Measurements from ENCODE around the gene TRAM2. TPM values are rescaled to one million over a fixed set of nuclear protein-coding genes. Genes with fewer than 3 reads are reported as not detected.

TRAM2 gene
- total and polyA plus RNA-seq, 9 of the 15 experiments (the other 6 are each of a cell fraction or from before 2014, with no cell fraction given): 2.6 to 13.3 (median 8.9) TPM

- TF ChIP-seq, protein P1, sequence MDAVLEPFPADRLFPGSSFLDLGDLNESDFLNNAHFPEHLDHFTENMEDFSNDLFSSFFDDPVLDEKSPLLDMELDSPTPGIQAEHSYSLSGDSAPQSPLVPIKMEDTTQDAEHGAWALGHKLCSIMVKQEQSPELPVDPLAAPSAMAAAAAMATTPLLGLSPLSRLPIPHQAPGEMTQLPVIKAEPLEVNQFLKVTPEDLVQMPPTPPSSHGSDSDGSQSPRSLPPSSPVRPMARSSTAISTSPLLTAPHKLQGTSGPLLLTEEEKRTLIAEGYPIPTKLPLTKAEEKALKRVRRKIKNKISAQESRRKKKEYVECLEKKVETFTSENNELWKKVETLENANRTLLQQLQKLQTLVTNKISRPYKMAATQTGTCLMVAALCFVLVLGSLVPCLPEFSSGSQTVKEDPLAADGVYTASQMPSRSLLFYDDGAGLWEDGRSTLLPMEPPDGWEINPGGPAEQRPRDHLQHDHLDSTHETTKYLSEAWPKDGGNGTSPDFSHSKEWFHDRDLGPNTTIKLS (IDR thresholded peaks at IDR 0.05; ENCODE audit: borderline replicate concordance, low read depth): peak; percentile 43; the same call in 1 of the 2 replicates
- TF ChIP-seq MGA (IDR thresholded peaks at IDR 0.05) (peak; percentile 63), MAX (CRISPR knock-in tag; IDR thresholded peaks at IDR 0.05) (peak; percentile 75), TSC22D4 (tag; IDR thresholded peaks at IDR 0.05) (no peak), KAT8 (IDR thresholded peaks at IDR 0.05; ENCODE audit: low read depth) (no peak), ZKSCAN1 (IDR thresholded peaks at IDR 0.05; ENCODE audit: low read depth, low read length) (no peak), POLR2A (conservative IDR thresholded peaks at IDR 0.05) (no peak; the same call in 1 of the 2 replicates), TRIM28 (IDR thresholded peaks at IDR 0.05) (peak; percentile 86), PKNOX1 (IDR thresholded peaks at IDR 0.05) (no peak), NR2C1 (IDR thresholded peaks at IDR 0.05) (no peak), NR2C1 (tag; IDR thresholded peaks at IDR 0.05) (no peak), TRIM24 (IDR thresholded peaks at IDR 0.05) (peak in 1 of 2 experiments; percentile 62; a peak in 2 of 4 replicates)
- TF ChIP-seq, protein P2, sequence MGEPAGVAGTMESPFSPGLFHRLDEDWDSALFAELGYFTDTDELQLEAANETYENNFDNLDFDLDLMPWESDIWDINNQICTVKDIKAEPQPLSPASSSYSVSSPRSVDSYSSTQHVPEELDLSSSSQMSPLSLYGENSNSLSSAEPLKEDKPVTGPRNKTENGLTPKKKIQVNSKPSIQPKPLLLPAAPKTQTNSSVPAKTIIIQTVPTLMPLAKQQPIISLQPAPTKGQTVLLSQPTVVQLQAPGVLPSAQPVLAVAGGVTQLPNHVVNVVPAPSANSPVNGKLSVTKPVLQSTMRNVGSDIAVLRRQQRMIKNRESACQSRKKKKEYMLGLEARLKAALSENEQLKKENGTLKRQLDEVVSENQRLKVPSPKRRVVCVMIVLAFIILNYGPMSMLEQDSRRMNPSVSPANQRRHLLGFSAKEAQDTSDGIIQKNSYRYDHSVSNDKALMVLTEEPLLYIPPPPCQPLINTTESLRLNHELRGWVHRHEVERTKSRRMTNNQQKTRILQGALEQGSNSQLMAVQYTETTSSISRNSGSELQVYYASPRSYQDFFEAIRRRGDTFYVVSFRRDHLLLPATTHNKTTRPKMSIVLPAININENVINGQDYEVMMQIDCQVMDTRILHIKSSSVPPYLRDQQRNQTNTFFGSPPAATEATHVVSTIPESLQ (CRISPR knock-in tag; IDR thresholded peaks at IDR 0.05): no peak
These were observed 353 bp downstream of the TRAM2 start (continued) for GRCh38 chr6:52576392-52577021.
